Uterus (tissue), 2 donors: Measurements from ENCODE around the gene RTP2.

Experiments used
- POLR2A ChIP-seq, 2 donors: fragments of 450-650 bp; IDR thresholded peaks; one replicate each; pipeline ENCODE4 v1.6.1; 2016; ENCODE audit warnings: antibody characterized with exemption in 2 of 2, mild to moderate bottlenecking in 1 of 2, moderate library complexity in 1 of 2
- TF ChIP-seq, protein P1 (sequence below), 4 experiments: fragments of 200-600 bp in 2 of 4; fragments of 450-650 bp in 2 of 4; sonication (generic) in 2 of 4; IDR thresholded peaks; one replicate each; pipeline ENCODE4 v1.5.1; 2016 to 2019; ENCODE audit warnings: antibody characterized with exemption in 4 of 4, mild to moderate bottlenecking in 2 of 4, moderate library complexity in 1 of 4

DNA sequence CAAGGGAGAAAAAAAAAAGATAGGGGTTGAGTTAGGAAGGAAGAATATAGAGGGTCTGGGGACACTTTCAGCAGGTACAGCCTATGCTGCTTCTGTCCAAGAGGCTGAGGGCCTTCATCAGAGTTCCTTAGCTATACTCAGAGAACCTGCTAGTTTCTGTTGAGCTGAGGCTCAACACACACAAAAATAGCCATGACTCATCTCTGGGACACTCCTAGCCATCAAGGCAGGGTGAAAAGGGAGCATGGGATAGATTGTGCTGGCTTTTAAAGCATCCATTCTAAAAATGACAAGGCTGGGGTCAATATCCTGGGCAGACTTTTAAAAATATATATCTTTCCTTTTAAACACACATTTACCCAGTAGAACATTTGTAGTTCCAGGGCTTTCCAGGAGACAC is 2.8 kb upstream of the RTP2 start:
- TF ChIP-seq, protein P1, sequence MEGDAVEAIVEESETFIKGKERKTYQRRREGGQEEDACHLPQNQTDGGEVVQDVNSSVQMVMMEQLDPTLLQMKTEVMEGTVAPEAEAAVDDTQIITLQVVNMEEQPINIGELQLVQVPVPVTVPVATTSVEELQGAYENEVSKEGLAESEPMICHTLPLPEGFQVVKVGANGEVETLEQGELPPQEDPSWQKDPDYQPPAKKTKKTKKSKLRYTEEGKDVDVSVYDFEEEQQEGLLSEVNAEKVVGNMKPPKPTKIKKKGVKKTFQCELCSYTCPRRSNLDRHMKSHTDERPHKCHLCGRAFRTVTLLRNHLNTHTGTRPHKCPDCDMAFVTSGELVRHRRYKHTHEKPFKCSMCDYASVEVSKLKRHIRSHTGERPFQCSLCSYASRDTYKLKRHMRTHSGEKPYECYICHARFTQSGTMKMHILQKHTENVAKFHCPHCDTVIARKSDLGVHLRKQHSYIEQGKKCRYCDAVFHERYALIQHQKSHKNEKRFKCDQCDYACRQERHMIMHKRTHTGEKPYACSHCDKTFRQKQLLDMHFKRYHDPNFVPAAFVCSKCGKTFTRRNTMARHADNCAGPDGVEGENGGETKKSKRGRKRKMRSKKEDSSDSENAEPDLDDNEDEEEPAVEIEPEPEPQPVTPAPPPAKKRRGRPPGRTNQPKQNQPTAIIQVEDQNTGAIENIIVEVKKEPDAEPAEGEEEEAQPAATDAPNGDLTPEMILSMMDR (IDR thresholded peaks at IDR 0.05): no peak
- no peak for TF ChIP-seq POLR2A (IDR thresholded peaks at IDR 0.05)
